ENCODE results near the gene RNF2.
A peak's percentile ranks its signal among the peaks of the same experiment; 100 is the strongest.
"Not testable (repeated sequence)": the region's sequence is repeated elsewhere in the genome, so short reads cannot be mapped to it uniquely, and the experiment has no call there.

RNF2 gene

GRCh38 chr1:185044981-185045813 lies at the start of gene RNF2:
TSS of gene RNF2 (plus strand) at chr1:185045558. CDS start at chr1:185087554, 41,996 bp downstream.
- no peak for TF ChIP-seq CTCF (IDR thresholded peaks at IDR 0.05; ENCODE audit: extremely low read depth, missing control alignments)
- peak; percentile 94 for DNase-seq (ENCODE audit: low spot score)

- not testable (repeated sequence) for DNase-seq (ENCODE audit: low spot score)
Observed at GRCh38 chr1:184999974-185000373, 45.4 kb upstream of the RNF2 start.

GRCh38 chr1:185001312-185001880 lies 44.0 kb upstream of the RNF2 start:
- DNase-seq (ENCODE audit: low spot score): not testable (repeated sequence)

- DNase-seq (ENCODE audit: low spot score): no peak
- TF ChIP-seq CTCF (IDR thresholded peaks at IDR 0.05; ENCODE audit: extremely low read depth, missing control alignments): no peak
Observed at GRCh38 chr1:185008838-185009237, 36.5 kb upstream of the RNF2 start.

- no peak for TF ChIP-seq CTCF (IDR thresholded peaks at IDR 0.05; ENCODE audit: extremely low read depth, missing control alignments)
- no peak for DNase-seq (ENCODE audit: low spot score)
Observed at GRCh38 chr1:185010361-185010760, 35.0 kb upstream of the RNF2 start.

- DNase-seq (ENCODE audit: low spot score): no peak
- TF ChIP-seq CTCF (IDR thresholded peaks at IDR 0.05; ENCODE audit: extremely low read depth, missing control alignments): no peak
Observed at GRCh38 chr1:185014941-185015340, 30.4 kb upstream of the RNF2 start.

GRCh38 chr1:185015631-185016030 lies 29.7 kb upstream of the RNF2 start:
- no peak for TF ChIP-seq CTCF (IDR thresholded peaks at IDR 0.05; ENCODE audit: extremely low read depth, missing control alignments)
- DNase-seq (ENCODE audit: low spot score): no peak

GRCh38 chr1:185016880-185017279 lies 28.5 kb upstream of the RNF2 start:
- DNase-seq (ENCODE audit: low spot score): no peak
- no peak for TF ChIP-seq CTCF (IDR thresholded peaks at IDR 0.05; ENCODE audit: extremely low read depth, missing control alignments)
